Liver (tissue), 3 donors: ENCODE results near the gene SMIM1.

ENCODE experiments used
- ATF3 ChIP-seq: IDR thresholded peaks from 2 replicates; pipeline ENCODE4 v1.6.1; 2016; ENCODE audit warnings: antibody characterized with exemption
- CTCF ChIP-seq: fragments of 150-350 bp; IDR thresholded peaks from 2 replicates; pipeline ENCODE4 v1.5.1; 2017; ENCODE audit warnings: improper control_type of control experiment, low read depth, low read length; ENCODE audit not compliant: missing input control
- EGR1 ChIP-seq, 2 donors: IDR thresholded peaks; 2 replicates each; pipeline ENCODE4 v1.6.1; 2016 to 2018; ENCODE audit warnings: antibody characterized with exemption in 2 of 2, low read depth in 2 of 2
- FOXA1 ChIP-seq: IDR thresholded peaks from 2 replicates; pipeline ENCODE4 v1.6.1; 2016; ENCODE audit warnings: antibody characterized with exemption
- JUND ChIP-seq, 2 donors: IDR thresholded peaks; 2 replicates each; pipeline ENCODE4 v1.6.1; 2016; ENCODE audit warnings: antibody characterized with exemption in 2 of 2
- MAX ChIP-seq: IDR thresholded peaks from 2 replicates; pipeline ENCODE4 v1.6.1; 2016; ENCODE audit warnings: antibody characterized with exemption
- RAD21 ChIP-seq, 2 donors: IDR thresholded peaks; 2 replicates each; pipeline ENCODE4 v1.6.1; 2016; ENCODE audit warnings: antibody characterized with exemption in 2 of 2, mild to moderate bottlenecking in 2 of 2
- REST ChIP-seq: IDR thresholded peaks from 2 replicates; pipeline ENCODE4 v1.6.1; 2016; ENCODE audit warnings: antibody characterized with exemption, mild to moderate bottlenecking
- RXRA ChIP-seq, 2 donors: IDR thresholded peaks; 2 replicates each; pipeline ENCODE4 v1.6.1; 2017 to 2018; ENCODE audit warnings: antibody characterized with exemption in 2 of 2, mild to moderate bottlenecking in 1 of 2
- TAF1 ChIP-seq: conservative IDR thresholded peaks from 2 replicates; pipeline ENCODE4 v1.6.1; 2016; ENCODE audit warnings: antibody characterized with exemption, mild to moderate bottlenecking
- donor health status: healthy.
- donor health status: healthy.

DNA sequence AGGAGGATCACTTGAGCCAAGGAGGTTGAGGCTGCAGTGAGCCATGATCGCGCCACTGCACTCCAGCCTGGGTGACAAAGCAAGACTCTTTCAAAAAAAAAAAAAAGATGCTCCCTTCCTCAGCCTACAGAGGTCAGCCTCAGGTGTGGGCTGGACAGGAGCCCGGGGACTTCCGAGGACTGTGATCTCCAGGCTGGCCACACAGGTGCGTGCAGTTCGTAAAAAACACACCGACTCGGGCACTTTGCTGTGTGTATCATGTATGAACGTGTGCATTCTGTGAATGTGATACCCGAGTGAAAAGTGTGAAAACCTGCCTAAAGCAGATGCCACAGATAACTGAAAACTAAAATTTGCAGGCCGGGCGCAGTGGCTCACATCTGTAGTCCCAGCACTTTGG, 28.7 kb upstream of the SMIM1 start:
- TF ChIP-seq MAX (no peak), CTCF (no peak), EGR1 (IDR thresholded peaks at IDR 0.05; ENCODE audit: low read depth in 2 of 2) (no peak), RAD21 (IDR thresholded peaks at IDR 0.05) (no peak), TAF1 (no peak), ATF3 (no peak), JUND (IDR thresholded peaks at IDR 0.05) (no peak), RXRA (IDR thresholded peaks at IDR 0.05) (no peak), FOXA1 (no peak), REST (no peak)
